Measurements from ENCODE around the gene PSD. TPM values are rescaled to one million over a fixed set of nuclear protein-coding genes. Genes with fewer than 3 reads are reported as not detected.

PSD gene
- total RNA-seq, 1 donor: 0.18 TPM

DNA sequence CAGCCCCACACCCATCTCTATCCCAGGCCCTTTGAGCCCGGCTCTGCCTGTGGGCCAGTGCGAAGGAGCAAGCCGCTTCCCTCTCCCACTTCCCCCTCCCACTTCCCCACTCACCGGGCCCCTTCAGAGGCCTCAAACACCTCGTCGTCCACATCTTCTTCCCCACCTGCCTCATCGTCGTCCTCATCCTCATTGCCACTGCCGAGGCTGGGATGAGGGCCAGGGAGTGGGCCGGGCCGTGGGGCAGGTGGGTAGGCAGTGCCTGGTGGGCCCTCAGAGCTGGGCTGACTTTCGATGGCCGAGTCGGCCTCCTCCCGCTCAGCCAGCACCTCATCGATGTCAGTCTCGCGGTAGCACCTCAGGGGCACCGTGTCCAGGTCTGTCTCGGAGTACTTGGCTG is 3.8 kb downstream of the PSD start:
- H3K4me3 ChIP-seq (ENCODE audit: low read depth, low read length): no peak overlapping the region
- TF ChIP-seq, protein P1, sequence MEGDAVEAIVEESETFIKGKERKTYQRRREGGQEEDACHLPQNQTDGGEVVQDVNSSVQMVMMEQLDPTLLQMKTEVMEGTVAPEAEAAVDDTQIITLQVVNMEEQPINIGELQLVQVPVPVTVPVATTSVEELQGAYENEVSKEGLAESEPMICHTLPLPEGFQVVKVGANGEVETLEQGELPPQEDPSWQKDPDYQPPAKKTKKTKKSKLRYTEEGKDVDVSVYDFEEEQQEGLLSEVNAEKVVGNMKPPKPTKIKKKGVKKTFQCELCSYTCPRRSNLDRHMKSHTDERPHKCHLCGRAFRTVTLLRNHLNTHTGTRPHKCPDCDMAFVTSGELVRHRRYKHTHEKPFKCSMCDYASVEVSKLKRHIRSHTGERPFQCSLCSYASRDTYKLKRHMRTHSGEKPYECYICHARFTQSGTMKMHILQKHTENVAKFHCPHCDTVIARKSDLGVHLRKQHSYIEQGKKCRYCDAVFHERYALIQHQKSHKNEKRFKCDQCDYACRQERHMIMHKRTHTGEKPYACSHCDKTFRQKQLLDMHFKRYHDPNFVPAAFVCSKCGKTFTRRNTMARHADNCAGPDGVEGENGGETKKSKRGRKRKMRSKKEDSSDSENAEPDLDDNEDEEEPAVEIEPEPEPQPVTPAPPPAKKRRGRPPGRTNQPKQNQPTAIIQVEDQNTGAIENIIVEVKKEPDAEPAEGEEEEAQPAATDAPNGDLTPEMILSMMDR (IDR thresholded peaks at IDR 0.05; ENCODE audit: insufficient read depth, low read length): no peak
- DNase-seq (ENCODE audit: low read depth): no peak

DNA sequence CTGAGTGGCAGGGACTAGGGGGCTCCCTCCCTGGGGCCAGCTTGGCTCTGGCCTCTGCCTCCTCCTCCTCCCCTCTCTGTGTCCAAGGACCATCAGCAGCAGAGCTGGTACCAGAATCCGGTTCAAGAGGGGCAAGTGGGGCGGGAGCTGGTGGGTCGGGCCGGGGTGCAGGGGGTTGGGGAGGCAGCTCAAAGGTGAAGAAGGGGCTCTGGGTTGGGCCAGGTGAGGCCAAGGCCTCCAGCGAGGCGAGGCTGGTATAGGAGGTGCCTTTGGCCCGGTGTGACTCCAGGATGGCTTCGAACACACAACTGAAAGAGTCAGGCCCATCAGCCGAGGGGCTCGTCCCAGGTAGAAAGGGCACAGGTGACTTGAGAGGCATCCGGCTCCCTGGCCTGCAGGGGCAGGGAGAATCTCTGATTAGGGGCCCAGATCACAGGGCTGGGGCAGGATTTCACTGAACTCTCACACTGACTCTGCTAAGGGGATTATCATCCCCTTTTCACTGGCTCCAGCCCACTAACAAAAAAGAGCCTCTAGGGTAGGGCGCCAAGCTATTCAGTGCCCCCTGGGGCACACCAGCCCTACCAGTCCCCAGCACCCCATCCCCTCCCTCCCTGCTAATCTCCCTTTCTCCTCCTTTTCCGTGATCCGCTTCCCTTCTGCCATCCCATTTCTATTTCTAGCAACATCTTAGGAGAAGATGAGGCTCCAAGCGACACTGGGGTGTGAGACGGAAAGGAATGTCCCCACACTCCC is 4.6 kb downstream of the PSD start:
- TF ChIP-seq, protein P1 (IDR thresholded peaks at IDR 0.05; ENCODE audit: insufficient read depth, low read length): no peak
- no peak overlapping the region for H3K4me3 ChIP-seq (ENCODE audit: low read depth, low read length)
- DNase-seq (ENCODE audit: low read depth): no peak

DNA sequence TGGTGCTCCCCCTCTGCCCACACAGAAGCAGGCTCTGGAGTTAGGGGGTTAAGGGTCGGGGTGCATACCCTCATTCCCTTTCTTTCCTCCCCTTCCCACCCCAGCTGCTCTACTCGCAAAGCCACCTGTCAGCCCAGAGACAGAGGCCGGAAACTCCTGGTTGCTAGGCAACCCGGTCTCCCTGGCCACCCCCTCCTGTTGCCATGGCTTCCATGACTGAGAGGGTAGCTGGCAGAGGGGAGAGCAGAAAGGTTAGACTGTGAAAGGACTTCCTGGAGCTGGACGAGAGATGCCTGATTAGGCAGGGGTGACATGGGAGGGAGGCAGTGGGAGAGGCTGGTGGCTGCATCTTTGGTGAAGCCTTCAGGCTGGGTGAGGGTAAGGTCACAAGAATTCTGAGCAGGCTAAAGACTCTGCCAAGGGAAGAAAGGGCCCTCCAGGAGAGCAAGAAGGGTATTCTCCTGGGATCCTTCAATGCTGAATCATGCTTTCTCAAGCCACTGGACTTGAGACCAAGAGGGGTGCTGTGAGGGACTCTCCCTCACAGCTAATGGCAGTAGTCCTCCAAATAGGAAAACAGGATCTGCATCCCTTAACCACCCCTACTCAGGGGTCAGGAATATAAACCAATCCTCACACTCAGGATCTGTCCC is 5.4 kb downstream of the PSD start:
- peak; percentile 57 for DNase-seq (ENCODE audit: low read depth)
- H3K4me3 ChIP-seq (ENCODE audit: low read depth, low read length): no peak overlapping the region
- TF ChIP-seq, protein P1 (IDR thresholded peaks at IDR 0.05; ENCODE audit: insufficient read depth, low read length): no peak

DNA sequence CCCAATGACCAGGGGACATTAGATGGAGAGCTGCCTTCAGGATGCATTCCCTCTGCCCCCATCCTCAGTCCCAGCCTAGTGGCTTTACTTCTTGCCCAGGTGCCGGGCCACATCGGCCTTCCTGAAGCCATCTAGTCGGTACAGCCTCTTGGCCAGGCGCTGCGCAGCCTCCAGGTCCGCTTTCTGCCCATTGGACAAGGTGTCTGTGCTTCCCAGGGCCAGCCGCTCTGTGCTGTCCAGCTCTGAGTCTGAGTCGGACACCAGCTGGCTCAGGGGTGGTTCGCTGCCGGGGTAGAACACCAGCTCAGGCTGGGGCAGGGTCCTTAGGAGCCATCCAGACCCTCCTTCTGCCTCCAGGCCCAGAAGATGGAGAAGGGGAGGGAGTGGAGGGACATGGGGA is 6.3 kb downstream of the PSD start:
- no peak for DNase-seq (ENCODE audit: low read depth)
- TF ChIP-seq, protein P1 (IDR thresholded peaks at IDR 0.05; ENCODE audit: insufficient read depth, low read length): no peak
- H3K4me3 ChIP-seq (ENCODE audit: low read depth, low read length): no peak overlapping the region

DNA sequence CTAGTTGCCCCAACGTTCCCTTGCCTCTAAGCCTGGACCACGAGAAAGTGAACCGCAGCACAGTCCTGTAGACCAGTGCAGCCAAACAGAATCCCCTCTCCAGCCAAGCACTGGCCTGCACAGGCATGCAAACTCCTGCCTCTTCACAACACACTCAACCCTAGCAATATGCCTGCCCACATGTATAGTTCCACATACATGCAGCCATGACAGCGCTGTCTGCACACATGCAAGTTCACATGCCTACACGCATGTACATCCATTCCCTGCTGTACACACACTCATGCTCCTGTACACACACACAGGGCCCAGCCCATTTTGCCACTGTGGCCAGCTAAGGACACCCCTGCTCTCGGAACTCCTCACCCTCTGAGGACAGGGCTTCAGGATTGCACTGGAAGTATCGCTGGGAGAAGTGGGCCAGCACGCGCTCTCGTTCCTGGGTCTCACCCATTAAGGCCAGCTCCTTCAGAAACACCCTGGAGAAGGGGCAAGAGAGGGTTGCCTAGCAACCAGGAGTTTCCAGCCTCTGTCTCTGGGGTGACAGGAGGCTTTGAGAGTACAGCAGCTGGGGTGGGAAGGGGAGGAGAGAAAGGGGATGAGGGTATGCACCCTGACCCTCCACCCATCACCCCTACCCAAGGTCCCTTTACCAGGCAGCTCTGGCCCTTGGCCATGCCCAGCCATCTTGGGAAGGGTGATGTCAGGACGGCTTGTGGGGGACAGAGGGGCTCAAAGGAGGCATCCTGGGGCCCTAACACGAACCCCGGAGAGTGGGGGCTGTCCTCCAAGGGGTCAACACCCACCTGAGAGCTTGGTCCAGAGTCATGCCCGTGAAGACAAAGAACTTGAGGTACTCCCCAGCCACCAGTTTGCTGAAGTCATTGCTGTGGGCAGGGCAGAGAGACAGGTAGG is 7.0 kb downstream of the PSD start:
- TF ChIP-seq, protein P1 (IDR thresholded peaks at IDR 0.05; ENCODE audit: insufficient read depth, low read length): no peak

DNA sequence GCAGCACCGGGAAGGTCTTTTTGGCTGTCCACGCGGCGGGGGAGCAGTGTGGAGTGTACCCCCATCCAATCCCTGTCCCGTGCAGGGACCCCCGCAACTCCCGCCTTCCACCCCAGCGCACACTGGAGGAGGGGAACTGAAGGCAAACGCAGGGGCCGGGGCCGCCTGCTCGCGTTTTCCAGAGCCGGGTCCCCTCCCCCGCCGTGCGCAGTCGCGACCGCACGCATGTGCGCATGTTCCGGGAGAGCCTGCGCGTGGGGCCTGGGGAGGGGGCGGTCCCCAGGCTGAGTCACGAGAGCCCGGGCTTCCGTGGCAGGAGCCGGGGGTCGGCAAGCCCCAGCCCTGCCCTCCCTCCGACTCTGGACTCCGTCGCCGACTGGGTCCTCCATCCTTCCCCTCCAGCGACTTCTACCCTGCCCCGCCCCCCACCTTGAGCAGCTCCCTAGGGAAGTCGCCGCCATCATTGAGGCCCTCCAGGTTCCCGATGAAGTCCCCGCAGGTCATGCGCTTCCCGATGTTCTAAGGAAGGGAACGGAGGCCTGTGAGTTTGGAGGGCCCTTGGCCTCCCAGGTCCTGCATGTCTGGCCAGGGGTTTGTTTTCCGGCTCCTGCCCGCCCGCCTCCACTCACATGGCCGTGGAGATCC is 8.0 kb downstream of the PSD start:
- H3K4me3 ChIP-seq (ENCODE audit: low read depth, low read length): peak overlapping the region; percentile 28
- no peak for DNase-seq (ENCODE audit: low read depth)
- TF ChIP-seq, protein P1 (IDR thresholded peaks at IDR 0.05; ENCODE audit: insufficient read depth, low read length): no peak

More for the DNA sequence above, 7.0 kb downstream of the PSD start:
- no peak for DNase-seq (ENCODE audit: low read depth)
- no peak overlapping the region for H3K4me3 ChIP-seq (ENCODE audit: low read depth, low read length)
